C4-2B (cell line): ENCODE data around the gene TMEM145.
"Not testable (repeated sequence)": the region's sequence is repeated elsewhere in the genome, so short reads cannot be mapped to it uniquely, and the experiment has no call there.

Source experiments
- H3K27ac ChIP-seq: fragments of 450-650 bp; 2 replicates; pipeline ENCODE4 v1.5.1; 2017
- CTCF ChIP-seq: fragments of 450-650 bp; conservative IDR thresholded peaks from 2 replicates; pipeline ENCODE4 v1.5.1; 2017; ENCODE audit warnings: mild to moderate bottlenecking
- ZFX ChIP-seq: fragments of 450-650 bp; IDR thresholded peaks from 2 replicates; pipeline ENCODE4 v1.6.1; 2017

The TMEM145 gene

GRCh38 chr19:42327381-42327780, 14.3 kb downstream of the TMEM145 start:
- no peak overlapping the region for H3K27ac ChIP-seq
- no peak for TF ChIP-seq ZFX
- no peak for TF ChIP-seq CTCF

- TF ChIP-seq CTCF: no peak
- no peak for TF ChIP-seq ZFX
- no peak overlapping the region for H3K27ac ChIP-seq
Measured at GRCh38 chr19:42328106-42328505, 15.0 kb downstream of the TMEM145 start.

- TF ChIP-seq CTCF (no peak), ZFX (no peak)
- no peak overlapping the region for H3K27ac ChIP-seq
Measured at GRCh38 chr19:42328854-42329253, 15.7 kb downstream of the TMEM145 start.

DNA sequence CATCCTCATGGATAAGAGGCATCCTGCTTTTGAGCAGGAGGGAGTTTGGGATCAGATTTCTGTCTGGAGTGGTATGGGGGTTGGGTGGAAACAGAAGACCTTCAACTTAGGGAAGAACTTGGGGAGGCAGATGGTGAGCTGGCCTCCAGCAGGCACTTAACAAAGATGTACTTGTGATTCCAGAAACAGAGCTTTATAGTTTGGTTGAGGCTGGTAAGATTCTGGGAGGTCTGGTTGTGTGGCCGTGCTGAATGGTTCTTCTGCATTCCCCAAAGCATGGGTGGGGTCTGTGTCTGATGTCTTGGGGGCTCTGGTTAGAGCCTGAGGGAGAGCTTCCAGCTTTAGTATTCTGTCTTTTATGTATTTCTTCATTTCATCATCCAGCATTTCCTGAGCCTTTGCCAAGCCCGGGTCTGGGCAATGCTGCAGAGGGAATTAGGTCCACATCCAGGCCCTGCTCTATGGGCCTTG, 17.2 kb downstream of the TMEM145 start:
- no peak for TF ChIP-seq ZFX
- no peak for TF ChIP-seq CTCF
- no peak overlapping the region for H3K27ac ChIP-seq

- H3K27ac ChIP-seq: not testable (repeated sequence)
Measured at GRCh38 chr19:42331333-42331732, 18.2 kb downstream of the TMEM145 start.

GRCh38 chr19:42332059-42332458, 18.9 kb downstream of the TMEM145 start:
- TF ChIP-seq ZFX (no peak), CTCF (no peak)
- no peak overlapping the region for H3K27ac ChIP-seq

DNA sequence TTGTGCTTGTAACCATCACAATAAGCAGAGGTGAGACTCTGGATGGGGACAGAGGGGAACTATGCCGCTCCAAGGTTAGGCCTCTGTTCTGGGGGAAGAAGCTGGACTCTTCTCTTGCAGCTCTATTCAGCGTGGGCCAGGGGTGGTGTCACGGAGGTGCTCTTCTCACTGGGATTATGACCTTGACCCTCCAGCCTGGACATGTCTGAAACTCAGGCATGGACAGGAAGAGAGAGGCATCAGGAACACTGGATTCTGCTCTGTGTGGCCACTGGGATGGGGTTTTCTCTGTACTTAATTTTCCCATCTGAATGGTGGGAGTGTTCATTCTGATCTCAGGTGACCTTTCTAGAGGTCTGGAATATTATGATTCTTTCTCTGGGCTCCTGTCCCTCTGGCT, 19.9 kb downstream of the TMEM145 start:
- H3K27ac ChIP-seq: no peak overlapping the region
- TF ChIP-seq CTCF (no peak), ZFX (no peak)

- TF ChIP-seq CTCF (no peak), ZFX (no peak)
- H3K27ac ChIP-seq: no peak overlapping the region
Measured at GRCh38 chr19:42333975-42334696, 21.0 kb downstream of the TMEM145 start.
